ENCODE results near the gene REXO1. TPM values are rescaled to one million over a fixed set of nuclear protein-coding genes. Genes with fewer than 3 reads are reported as not detected.
A peak's percentile ranks its signal among the peaks of the same experiment; 100 is the strongest.

Gene REXO1
- total RNA-seq, 1 donor from 2014 or later: 69.6 TPM

GRCh38 chr19:1868971-1869370, 20.7 kb upstream of the REXO1 start:
- DNase-seq: no peak
- POLR2A ChIA-PET: interaction anchor here (0.6 kb wide), 2 partner anchors 73 to 299 kb away, joined by 3 to 7 read pairs; no protein-coding TSS in a partner anchor
- intact Hi-C loops (cut with micrococcal nuclease): no loop called here
- TF ChIP-seq CTCF (IDR thresholded peaks at IDR 0.05): no peak
- Mint-ChIP-seq H3K27ac (no peak overlapping the region), H3K4me3 (no peak overlapping the region), H3K27me3 (no peaks in the 10 kb centered on the region), H3K4me1 (peaks cover 21% of the 10 kb centered on the region), H3K36me3 (ENCODE audit: low read depth) (peaks cover 17% of the 10 kb centered on the region), H3K9me3 (no peaks in the 10 kb centered on the region)
- ATAC-seq (ENCODE audit: low read depth): no peak
- CTCF ChIA-PET: no interaction called here

- Mint-ChIP-seq H3K27ac (peak overlapping the region; percentile 7), H3K27me3 (no peaks in the 10 kb centered on the region), H3K4me1 (peaks cover 11% of the 10 kb centered on the region), H3K36me3 (ENCODE audit: low read depth) (peaks cover 10% of the 10 kb centered on the region), H3K9me3 (no peaks in the 10 kb centered on the region), H3K4me3 (no peak overlapping the region)
- ATAC-seq (ENCODE audit: low read depth) (no peak), DNase-seq (no peak)
- intact Hi-C loops (cut with micrococcal nuclease): no loop called here
- TF ChIP-seq CTCF (IDR thresholded peaks at IDR 0.05): no peak
- ChIA-PET POLR2A (interaction anchor here (0.6 to 1.7 kb wide), 3 partner anchors 8 to 592 kb away, joined by 3 to 13 read pairs (median 12); partner anchors contain the start of gene FAM174C), CTCF (interaction anchor here (1.5 to 1.6 kb wide), 2 partner anchors 18 to 57 kb away, joined by 3 to 5 read pairs; partner anchors contain the start of gene REXO1)
These were observed 19.1 kb upstream of the REXO1 start for GRCh38 chr19:1867349-1867724.

- ChIA-PET POLR2A (interaction anchor here (0.6 to 1.7 kb wide), 6 partner anchors 9 to 591 kb away, joined by 3 to 13 read pairs (median 6); partner anchors contain the start of gene FAM174C), CTCF (interaction anchor here (0.9 to 2.8 kb wide), 5 partner anchors 8 to 58 kb away, joined by 3 to 12 read pairs (median 3); partner anchors contain the start of gene REXO1)
- Mint-ChIP-seq H3K9me3 (no peaks in the 10 kb centered on the region), H3K4me3 (no peak overlapping the region), H3K27ac (no peak overlapping the region), H3K4me1 (peaks cover 15% of the 10 kb centered on the region), H3K36me3 (ENCODE audit: low read depth) (peaks cover 10% of the 10 kb centered on the region), H3K27me3 (no peaks in the 10 kb centered on the region)
- no peak for TF ChIP-seq CTCF (IDR thresholded peaks at IDR 0.05)
- no peak for DNase-seq
- no peak for ATAC-seq (ENCODE audit: low read depth)
- intact Hi-C loops (cut with micrococcal nuclease): no loop called here
These were observed 18.5 kb upstream of the REXO1 start for GRCh38 chr19:1866693-1867348.

GRCh38 chr19:1865172-1866010, 17.1 kb upstream of the REXO1 start:
- no peaks in the 10 kb centered on the region for H3K27me3 Mint-ChIP-seq
- H3K36me3 Mint-ChIP-seq (ENCODE audit: low read depth): peaks cover 4% of the 10 kb centered on the region
- POLR2A ChIA-PET: interaction anchor here (0.6 to 1.8 kb wide), 24 partner anchors 10 to 209 kb away, joined by 3 to 68 read pairs (median 6); partner anchors contain the start of genes ABHD17A, ADAT3, MKNK2 and REXO1
- H3K4me1 Mint-ChIP-seq: peaks cover 28% of the 10 kb centered on the region
- peak overlapping the region; percentile 87 for H3K4me3 Mint-ChIP-seq
- TF ChIP-seq CTCF (IDR thresholded peaks at IDR 0.05): no peak
- intact Hi-C loops (cut with micrococcal nuclease): loop anchor here (2.0 kb wide), 2 partner anchors 19 to 63 kb away; partner anchors contain the start of gene ABHD17A
- H3K9me3 Mint-ChIP-seq: no peaks in the 10 kb centered on the region
- DNase-seq: no peak
- CTCF ChIA-PET: interaction anchor here (0.6 to 2.8 kb wide), 17 partner anchors 9 to 218 kb away, joined by 3 to 18 read pairs (median 3); partner anchors contain the start of gene REXO1
- peak overlapping the region; percentile 92 for H3K27ac Mint-ChIP-seq
- no peak for ATAC-seq (ENCODE audit: low read depth)
